GM21825 (cell line): ENCODE measurements around the gene MYOCD.

Experiments
- ATAC-seq: cut with Tn5 transposase; IDR thresholded peaks from one replicate; pipeline ENCODE4 v1.9.1; 2021; ENCODE audit warnings: mild to moderate bottlenecking, moderate library complexity; ENCODE audit not compliant: unreplicated experiment

Gene MYOCD

DNA sequence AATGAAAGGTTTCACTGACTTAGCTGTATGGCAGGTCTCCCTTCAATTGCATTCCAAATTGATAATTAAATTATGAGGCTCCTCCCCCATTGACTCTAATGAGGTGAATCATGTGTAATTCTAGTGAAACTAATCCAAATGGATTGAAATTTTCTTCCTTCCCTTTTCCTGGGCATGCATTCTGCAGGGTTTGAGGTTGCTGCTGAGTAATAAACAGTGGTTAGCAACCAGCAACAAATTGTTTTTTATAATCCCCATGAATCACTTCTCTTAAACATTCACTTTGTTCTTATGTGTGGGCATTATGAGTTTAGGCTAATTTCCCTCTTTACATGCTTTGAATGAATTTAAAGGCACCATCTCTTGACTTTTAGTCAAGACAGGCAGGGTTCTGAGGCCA lies 43.4 kb downstream of the MYOCD start:
- ATAC-seq = no peak

DNA sequence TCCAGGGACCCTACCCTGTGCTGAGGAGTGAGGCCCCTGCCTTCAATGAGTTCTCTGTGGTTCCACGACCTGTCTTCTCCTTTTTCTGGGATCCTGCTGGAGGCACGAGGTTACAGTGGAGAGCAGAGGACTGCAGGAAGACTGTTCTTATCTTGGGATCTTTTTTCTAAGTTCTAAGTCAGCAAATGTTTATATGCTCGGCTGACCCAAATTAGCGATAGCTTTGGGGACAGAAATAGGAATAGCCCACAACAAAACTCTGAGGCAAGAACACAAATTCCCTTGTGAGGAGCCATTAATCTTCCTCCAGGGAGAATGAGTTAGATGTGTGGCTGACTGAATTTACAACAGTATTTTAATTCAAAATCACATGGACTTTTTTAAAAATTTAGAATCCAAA lies 46.7 kb downstream of the MYOCD start:
- ATAC-seq = no peak

DNA sequence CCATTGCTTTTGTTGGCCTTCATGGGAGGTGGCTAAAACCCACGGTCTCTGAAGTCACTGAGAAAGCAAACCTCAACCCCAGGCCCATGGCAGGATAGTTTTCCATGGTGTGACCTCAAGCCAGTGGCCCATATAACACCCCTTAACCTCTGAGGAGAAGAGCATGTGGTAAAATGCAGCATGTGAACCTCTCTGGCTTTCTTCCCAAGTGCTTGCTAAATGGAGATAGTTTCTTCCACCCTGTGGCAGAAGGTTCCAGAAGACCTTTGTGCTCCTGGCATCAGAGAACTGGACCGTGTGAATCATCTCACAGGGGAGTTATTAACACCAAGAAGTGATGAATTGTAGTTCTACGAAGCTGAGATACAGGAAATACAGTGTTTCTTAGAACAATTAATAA lies 47.3 kb downstream of the MYOCD start:
- no peak for ATAC-seq

DNA sequence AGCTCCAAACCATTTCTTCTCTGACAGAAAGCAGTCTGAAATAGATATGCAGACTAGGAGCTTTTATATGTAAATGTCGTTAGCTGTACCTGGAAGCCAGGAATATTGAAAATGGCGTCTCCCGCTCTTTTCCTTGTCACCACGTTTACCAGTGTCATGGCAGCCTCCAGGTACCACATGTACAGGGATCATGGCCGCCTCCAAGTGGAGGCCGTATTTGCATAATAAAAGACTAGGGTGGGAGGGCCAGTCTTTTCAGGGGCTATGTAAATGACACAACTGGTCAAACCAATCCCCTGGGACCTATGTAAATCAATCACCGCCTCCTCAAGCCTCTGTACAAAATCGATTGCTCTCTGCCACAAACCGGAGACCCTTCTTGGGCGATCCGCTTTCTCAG lies 54.3 kb downstream of the MYOCD start:
- no peak for ATAC-seq

DNA sequence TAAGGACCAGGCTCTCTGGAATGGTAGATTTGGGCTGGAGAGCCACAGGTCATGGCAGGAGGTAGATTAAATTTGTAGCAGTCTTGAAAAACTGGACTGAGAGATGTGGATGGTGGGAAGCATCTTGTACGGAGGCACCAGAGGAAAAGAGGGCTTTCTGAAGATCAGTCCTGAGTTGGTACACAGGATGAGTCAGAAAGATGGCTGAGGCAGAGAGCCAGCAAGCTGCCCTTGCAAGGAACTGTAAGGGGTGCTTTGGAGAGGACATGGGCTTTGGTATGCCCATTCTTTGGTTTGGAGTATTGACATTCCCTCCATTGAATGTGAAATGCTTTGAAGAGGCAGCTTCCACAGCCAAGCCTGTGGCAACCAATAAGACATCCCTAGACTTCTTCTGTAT lies 55.9 kb downstream of the MYOCD start:
- no peak for ATAC-seq

DNA sequence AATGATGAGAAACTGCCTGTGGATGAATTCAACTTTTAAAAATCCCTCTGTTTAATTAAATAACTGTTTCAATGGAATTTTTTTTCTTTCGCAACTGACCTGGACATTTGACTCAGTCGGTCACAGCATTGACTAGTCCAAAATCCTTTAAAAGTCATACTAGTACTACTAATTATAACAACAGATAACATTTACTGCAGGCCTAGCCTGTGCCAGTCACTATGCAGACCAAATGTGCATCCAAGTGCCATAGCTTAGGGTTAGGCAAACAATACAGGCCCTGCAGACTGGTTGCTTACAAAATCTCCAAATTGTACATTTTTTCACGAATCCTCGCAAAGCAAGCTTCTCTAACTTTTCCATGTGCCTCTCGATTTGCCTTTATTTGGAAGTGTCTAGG lies 56.6 kb downstream of the MYOCD start:
- ATAC-seq = no peak

DNA sequence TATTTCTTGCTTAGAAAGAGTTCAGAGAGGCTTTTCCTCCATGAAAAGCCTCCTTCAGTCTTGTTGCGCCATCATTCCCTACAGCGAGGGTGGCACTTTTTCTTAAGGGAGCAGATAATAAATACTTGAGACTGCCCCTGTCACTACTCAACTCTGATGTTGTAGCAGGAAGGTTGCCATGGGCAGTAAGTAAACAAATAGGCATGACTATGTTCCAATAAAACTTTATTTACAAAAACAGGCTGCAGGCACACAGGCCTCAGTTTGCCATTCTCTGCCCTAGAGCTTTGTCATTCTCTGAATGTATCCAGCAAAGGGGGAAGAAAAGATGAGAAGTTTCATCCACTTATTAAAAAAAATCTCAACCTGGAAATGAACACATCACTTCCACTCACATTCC lies 60.4 kb downstream of the MYOCD start:
- no peak for ATAC-seq

DNA sequence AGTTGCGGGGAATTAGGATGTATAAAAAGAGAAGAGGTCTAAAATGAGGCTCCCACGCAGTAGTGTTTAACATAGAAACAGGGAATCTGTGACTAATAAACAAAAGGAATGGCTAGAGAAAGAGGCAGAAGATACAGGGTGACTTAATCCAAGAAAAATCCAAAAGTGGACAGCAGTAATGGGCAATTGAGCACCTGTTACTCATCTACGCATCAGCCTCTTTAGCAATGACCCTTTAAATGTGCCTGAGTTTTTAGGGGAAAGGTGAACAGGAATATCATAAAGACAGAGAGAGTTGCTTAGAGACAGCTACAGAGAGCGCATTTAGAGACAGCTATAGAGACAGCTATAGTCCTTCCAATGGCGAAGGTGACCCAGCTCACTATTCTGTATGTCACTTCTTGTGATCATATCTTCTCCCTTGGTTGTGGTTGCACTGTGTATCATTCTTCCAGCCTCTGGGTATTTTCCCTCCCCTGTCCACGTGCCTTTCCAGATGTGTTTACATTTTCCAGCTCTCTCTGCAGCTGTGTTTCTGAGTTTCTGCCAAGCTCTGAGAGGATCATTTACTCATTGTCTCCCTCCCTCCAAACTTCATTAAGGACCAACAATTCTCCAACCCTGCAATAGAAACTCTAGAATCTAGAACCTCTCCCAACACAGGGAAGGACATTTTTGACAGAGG lies 61.5 kb downstream of the MYOCD start:
- no peak for ATAC-seq

DNA sequence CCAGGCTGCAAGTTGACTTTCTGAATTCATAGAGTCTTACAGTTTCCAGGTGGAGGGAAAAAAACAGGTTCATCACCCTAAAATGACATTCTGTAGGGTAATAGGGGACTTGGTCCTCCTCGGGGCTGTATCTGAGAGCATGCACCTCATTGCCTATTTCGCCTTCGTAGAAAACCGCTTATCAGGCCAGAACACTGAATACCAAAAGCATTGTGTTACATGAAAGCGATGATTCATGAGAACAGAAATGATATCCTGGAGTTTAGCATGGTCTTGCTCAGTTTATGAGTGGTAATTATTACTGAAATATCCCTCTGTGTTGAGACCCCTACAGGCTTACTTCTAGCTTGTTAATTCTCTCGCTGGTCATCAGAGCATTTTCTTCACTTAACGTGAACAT lies 62.2 kb downstream of the MYOCD start:
- ATAC-seq = no peak

DNA sequence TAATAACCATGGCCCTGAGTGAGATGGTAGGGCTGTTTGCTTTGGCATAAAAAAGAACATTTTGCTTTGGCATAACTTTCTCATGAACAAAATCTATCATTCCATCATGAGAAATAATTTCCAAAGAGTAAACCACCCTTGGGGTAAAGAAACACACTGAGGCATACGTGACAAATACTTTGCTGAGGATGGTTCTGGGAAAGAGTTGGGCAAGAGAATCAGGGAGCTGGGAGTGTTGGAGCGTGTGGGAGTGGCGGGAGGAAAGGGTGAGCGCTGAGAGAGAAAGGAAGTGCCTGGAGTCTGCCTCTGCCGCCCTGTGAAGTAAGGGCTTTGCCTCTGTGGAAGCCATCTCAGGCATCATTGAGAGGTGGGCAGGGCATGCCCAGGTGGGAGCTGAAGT lies 63.4 kb downstream of the MYOCD start:
- no peak for ATAC-seq

DNA sequence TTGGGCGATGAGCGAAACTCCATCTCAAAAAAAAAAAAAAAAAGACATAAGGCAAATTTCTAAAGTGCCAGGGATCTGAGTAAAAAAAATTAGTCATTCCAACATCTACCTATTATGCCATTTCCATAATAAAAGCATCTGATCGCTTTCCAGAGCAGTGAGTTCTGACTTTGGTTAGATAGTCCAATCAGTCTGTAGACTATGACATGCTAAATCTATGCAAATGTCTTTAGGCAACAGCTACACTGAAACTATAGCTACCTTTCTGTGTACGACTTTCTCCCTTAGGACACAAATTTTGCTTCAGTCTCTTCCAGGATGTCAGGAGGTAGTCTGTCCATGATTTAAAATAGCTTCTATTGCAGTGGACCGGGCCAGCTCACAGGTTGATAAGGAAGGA lies 64.7 kb downstream of the MYOCD start:
- no peak for ATAC-seq

DNA sequence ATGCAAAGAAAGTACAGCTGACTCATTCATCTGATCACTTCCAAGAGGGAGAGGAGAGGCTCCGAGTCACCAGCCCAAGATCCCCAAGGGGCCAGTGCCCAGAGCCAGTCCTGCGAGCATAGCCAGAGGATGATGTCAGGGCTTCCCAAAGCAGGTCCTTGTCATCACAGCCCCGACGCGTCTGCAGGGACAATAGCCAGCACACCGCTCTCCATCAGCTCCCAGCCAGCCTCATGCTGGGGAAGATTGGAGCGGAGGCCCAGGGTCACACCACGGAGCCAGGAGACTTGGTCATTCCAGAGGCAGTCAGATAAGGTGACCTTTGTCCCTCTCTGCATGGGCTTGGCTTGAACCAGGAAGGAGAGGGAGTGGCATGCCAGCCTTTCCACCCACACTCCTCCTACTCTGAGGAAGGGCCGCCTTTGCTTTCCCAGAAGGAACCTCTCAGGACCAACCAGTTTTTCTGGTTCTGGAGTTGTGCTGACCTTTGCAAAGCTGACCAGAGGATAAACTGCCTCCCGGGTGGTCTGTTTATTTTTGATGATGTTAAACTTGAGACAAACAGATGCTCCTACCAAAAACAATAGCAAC lies 65.3 kb downstream of the MYOCD start:
- no peak for ATAC-seq

DNA sequence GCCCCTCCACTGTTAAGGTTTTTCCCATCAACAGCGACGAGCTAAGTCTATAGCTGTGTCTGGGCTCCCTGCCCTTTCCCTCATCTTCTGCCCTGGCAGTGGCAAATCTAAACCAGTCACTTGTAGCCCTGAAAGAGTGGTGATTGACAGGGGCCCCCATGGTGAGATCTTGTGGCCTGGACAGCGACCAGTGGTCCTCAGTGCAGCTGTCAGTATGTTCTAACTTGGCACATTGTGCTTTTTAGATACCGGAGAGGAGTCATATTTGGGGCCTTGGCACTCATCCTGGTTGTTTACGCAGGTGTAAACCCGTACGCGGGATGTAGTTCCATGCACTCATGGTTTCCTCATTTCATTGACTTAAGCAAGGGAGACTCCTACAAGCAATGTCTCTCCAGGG lies 66.1 kb downstream of the MYOCD start:
- no peak for ATAC-seq

DNA sequence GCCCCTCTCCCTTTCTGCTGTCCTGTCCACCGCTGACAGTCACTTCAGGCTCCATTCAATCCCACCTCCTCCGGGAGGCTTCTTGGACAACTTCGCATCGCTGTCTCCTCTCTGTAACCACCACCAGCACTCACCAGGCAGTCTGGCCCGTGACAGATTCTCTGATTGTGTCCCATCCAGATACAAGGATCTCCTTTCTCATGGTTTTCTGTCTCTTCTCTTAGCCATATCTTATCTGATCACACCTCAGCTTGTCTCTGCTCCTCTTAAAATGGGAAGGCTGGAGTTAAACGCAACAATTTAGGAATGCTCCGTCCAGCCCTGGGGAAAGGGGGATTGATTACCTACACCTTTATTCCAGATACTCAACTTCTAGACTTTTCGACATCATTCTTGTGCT lies 66.7 kb downstream of the MYOCD start:
- ATAC-seq = no peak

DNA sequence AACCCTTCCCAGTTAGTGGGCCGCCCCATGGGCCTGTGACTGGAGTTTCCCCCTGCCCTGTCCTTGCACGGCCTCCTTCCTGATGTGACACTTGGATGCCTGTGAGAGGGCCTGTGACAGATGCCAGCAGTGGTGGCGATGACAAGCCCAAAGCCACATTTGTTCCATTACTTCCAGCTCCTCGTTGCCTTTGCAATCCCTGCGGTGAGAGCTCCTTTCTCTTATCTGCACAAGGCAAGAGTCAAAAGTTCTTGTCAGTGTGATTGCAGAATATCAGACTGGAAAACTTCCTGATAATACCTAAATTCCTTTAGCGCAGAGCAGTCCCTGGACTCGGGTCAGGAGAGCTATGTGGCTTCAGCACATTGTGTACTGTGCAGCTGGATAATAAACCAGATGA lies 69.2 kb downstream of the MYOCD start:
- no peak for ATAC-seq

DNA sequence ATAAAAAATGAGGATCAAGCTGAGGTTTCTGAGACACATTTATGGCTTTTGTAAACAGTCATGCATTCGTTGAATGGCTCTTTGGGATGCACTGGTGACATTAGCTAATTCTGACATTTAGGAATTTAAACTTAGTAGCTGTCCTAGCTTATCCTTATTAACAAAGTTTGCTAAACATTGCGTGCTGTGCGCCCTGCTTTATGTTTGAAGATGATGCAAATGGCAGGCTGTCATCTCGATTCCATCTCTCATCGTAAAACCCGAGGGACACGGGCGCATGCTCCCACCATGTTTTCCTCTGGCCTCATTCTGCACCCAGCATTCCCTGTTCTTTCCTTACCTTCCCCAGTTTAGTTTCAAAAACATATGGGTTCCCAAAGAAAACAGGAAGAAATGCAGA lies 69.8 kb downstream of the MYOCD start:
- no peak for ATAC-seq

DNA sequence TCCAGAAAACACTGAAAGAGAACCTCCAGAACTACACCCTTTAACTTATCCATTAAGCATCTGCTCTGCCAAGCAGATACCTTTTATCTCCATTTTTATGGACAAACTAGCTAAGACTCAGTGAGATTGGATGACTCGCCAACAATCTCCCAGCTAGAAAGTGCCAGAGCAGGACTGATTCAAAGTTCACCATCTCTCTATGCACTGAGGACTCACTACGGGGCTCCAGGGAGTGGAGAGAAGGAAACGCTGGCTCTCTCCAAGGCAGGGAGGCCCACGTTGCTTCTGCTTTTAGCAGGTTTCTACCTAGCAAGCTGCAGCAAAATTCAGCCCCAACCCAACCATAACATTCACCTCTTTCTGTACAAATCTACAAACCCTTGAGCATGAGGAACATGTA lies 70.8 kb downstream of the MYOCD start:
- ATAC-seq = no peak

DNA sequence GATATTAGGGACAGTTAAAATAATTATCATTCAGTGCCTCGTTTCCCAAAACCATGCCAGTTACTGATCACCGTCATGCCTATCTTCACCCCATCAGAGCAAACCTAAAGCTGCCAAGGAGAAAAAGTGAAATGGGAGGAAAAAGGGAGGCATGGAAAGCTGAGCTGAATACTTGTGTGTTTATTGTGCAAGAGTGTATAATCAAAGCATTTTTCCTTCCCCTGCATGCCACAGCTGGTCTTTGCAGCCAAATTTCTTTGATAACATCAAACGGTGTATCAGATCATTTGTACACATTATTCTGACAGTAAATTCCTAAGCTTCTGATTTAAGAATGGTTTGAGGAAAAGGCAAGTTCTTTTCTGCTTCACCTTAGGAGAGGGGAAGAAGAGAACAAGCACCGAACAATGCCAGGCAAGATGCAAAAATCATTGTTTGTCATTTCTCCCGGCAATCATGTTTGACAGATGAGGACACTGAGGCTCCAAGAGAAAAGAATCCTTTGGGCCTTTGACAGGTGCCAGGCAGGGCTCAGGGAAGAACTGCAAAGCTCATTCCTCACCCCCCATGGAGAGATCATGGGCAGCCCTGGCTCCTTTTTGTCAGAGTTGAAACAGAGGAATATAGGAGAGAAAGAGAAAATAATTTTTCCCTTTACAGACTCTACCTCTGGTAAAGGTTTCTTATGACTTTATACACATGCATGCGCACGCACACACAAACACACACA lies 72.2 kb downstream of the MYOCD start:
- ATAC-seq = no peak

DNA sequence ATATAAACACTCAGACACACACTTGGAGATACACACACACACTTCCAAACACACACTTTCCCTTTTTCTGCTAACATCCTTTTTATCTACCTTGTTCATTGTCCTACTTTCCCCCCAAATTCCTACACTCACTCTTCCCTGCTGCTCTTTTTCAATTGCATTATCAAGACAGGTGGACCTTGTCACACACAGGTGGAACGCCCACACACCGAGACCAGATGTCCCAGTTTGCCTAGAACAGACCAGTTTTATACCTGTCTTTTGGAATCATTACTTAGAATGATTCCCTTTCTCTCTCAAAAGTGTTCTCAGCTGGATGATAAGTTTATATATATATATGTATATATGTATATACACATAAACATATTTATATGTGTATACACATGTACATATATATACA lies 72.9 kb downstream of the MYOCD start:
- no peak for ATAC-seq

DNA sequence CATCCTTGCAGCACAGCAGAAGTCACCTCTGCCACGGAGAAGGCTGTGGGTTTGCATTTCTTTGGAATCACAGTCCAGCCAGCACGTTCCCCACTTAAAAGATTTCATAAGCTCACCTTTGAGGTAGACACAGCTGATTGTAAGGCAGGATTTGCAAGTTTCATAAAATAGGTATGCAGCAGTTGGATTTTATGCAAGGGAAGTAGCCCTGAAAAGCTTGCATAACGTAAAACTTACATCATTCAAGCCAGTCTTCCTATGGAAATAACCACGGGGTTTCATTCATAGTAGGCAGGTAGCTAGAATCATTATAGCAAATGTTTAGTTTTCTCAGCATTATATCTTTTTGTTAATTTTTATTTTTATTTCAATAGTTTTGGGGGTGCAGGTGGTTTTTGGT lies 73.8 kb downstream of the MYOCD start:
- no peak for ATAC-seq

DNA sequence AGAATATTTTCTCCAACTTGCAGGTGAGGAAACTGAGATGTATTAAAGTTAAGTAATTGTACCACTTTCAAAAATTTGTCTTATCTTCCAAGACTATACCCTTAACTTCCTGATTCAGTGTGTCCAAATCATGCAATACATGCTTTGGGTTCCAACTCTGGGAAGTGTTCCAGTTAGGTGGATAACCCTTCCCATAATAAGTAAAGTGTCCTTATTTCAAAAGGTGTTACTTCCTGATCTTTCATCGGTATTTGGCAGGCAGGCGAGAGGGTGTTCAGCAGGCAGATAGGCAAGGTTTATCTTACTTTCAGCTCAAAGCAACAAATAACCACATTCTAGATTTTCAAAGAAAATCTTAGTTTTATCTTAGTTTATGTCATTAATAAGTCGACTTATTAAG lies 77.4 kb downstream of the MYOCD start:
- no peak for ATAC-seq

DNA sequence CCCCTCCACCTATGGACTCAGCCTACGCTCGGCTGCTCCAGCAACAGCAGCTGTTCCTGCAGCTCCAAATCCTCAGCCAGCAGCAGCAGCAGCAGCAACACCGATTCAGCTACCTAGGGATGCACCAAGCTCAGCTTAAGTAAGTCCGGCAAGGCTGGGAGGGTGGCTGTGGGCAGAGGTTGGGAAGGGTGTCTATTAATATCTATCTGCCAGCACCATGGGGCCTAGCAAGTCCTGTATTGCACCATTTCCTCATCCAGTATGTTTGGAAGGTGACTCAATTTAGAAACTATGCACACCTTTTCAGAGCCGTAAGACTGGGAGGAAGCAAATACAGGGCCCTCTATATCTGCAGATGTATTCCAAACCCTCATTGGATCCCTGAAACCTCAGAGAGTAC lies 78.6 kb downstream of the MYOCD start:
- ATAC-seq = no peak

DNA sequence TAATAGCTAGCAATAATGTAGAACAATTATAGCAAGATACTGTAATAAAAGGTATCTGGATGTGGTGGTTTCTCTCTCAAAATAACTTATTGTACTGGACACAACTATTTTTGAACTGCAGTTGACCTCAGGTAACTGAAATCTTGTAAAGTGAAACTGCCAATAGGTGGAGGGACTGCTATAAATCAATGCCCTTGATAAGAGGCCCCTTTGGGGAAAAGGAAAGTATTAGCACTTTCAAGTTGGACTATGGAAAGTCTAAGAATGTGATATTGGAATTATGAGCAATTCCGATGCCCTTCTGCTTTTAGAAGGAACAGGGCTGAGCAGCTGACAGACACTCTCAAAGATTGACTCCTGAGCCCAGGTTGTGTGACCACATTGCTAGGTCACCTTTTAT lies 79.1 kb downstream of the MYOCD start:
- ATAC-seq = no peak
